Colonic mucosa (tissue), 4 donors: ENCODE data around the gene CD38. TPM values are rescaled to one million over a fixed set of nuclear protein-coding genes. Genes with fewer than 3 reads are reported as not detected.

Source experiments
- DNase-seq: peaks from one replicate; pipeline ENCODE4 v3.0.0-alpha.2; 2020
- H3K27ac ChIP-seq: fragments of 200-600 bp; one replicate; pipeline ENCODE4 v1.8.0; 2021
- H3K27me3 ChIP-seq: fragments of 200-600 bp; one replicate; pipeline ENCODE4 v1.8.0; 2021
- H3K36me3 ChIP-seq: fragments of 200-600 bp; one replicate; pipeline ENCODE4 v1.8.0; 2021
- H3K4me1 ChIP-seq: fragments of 200-600 bp; one replicate; pipeline ENCODE4 v1.8.0; 2021; ENCODE audit warnings: mild to moderate bottlenecking
- H3K4me3 ChIP-seq: fragments of 200-600 bp; one replicate; pipeline ENCODE4 v1.8.0; 2021
- H3K9ac ChIP-seq, 2 donors: one replicate each; pipeline ENCODE4 v1.7.0; 2013; ENCODE audit warnings: control low read depth in 2 of 2, low read depth in 2 of 2, low read length in 2 of 2
- H3K9me3 ChIP-seq: fragments of 200-600 bp; one replicate; pipeline ENCODE4 v1.8.0; 2021
- intact Hi-C: fragments of 100-400 bp; cut with DNase I; formaldehyde crosslinking; loops from one replicate; pipeline ENCODE4 v1.14.1; 2022
- total RNA-seq, 2 donors: library from RNA; stranded (reverse); fragmentation: NEBNext Ultra II Directional in 1 of 2; extraction: Animal tissue kit (Norgen Biotek cat#: 25700) in 1 of 2; gene quantifications; one replicate each; pipeline ENCODE4 v1.2.1, GENCODE V29; 2021
- TF ChIP-seq, protein P1 (sequence below): fragments of 200-600 bp; IDR thresholded peaks from one replicate; pipeline ENCODE4 v1.8.0; 2022; ENCODE audit warnings: antibody characterized with exemption, mild to moderate bottlenecking
- donor health status: healthy.
- donor health status: DM: no; HTN: no; CAD: no.
- donor health status: DM: no; HTN: no; CAD: no.

The CD38 gene
- total RNA-seq, 2 donors from 2014 or later: 2.5 to 2.6 TPM

DNA sequence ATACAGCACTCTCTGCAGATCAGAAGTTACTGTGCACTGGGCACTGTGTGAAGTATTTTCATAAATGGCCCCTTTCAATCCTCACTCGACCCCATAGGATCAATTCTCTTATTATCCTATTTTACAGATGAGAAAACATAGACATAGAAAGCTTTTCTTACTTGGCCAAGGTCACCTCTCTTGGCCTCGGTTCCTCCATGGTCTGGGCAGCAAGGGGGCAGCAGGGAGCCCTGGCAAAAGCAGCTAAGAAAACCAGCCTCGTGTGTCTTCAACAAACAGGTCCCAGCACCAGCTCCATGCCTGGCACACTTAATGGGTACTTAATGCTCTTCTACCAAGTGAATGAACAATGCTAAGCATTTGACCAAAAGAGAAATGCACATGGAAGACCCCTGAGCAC is 40.9 kb upstream of the CD38 start:
- no peaks in the 10 kb centered on the region for H3K36me3 ChIP-seq
- no peak overlapping the region for H3K4me3 ChIP-seq
- no peak overlapping the region for H3K27ac ChIP-seq
- TF ChIP-seq, protein P1, sequence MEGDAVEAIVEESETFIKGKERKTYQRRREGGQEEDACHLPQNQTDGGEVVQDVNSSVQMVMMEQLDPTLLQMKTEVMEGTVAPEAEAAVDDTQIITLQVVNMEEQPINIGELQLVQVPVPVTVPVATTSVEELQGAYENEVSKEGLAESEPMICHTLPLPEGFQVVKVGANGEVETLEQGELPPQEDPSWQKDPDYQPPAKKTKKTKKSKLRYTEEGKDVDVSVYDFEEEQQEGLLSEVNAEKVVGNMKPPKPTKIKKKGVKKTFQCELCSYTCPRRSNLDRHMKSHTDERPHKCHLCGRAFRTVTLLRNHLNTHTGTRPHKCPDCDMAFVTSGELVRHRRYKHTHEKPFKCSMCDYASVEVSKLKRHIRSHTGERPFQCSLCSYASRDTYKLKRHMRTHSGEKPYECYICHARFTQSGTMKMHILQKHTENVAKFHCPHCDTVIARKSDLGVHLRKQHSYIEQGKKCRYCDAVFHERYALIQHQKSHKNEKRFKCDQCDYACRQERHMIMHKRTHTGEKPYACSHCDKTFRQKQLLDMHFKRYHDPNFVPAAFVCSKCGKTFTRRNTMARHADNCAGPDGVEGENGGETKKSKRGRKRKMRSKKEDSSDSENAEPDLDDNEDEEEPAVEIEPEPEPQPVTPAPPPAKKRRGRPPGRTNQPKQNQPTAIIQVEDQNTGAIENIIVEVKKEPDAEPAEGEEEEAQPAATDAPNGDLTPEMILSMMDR: no peak
- no peaks in the 10 kb centered on the region for H3K9me3 ChIP-seq
- no peaks in the 10 kb centered on the region for H3K27me3 ChIP-seq
- no peak for DNase-seq
- no peak overlapping the region for H3K9ac ChIP-seq
- intact Hi-C loops: loop anchor here (5.0 to 10.0 kb wide), 2 partner anchors 65 to 218 kb away; no protein-coding TSS in a partner anchor
- H3K4me1 ChIP-seq: no peaks in the 10 kb centered on the region

DNA sequence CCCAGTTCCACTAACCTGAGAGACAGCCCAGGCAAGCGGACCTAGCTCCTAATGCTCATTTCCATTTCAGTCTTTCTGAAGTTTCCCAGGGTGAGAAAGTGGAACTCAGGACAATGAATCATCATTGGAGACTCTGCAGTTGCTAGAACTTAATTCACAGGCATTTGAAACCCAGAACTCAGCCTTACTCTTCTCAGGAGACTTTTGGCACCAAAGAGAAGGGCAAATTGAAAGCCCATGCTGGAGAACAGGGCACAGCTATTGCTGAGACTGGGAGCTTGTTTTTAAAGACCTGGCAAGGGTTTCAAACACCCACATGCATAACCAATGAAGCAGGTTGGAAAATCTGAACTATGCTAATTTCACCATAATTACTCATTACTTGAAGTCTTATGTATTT is 39.3 kb upstream of the CD38 start:
- TF ChIP-seq, protein P1: no peak
- Histone ChIP-seq H3K27ac (no peak overlapping the region), H3K9ac (no peak overlapping the region), H3K9me3 (no peaks in the 10 kb centered on the region), H3K36me3 (no peaks in the 10 kb centered on the region), H3K27me3 (no peaks in the 10 kb centered on the region), H3K4me3 (no peak overlapping the region), H3K4me1 (no peaks in the 10 kb centered on the region)
- intact Hi-C loops: loop anchor here (5.0 to 10.0 kb wide), 2 partner anchors 63 to 216 kb away; no protein-coding TSS in a partner anchor
- no peak for DNase-seq

DNA sequence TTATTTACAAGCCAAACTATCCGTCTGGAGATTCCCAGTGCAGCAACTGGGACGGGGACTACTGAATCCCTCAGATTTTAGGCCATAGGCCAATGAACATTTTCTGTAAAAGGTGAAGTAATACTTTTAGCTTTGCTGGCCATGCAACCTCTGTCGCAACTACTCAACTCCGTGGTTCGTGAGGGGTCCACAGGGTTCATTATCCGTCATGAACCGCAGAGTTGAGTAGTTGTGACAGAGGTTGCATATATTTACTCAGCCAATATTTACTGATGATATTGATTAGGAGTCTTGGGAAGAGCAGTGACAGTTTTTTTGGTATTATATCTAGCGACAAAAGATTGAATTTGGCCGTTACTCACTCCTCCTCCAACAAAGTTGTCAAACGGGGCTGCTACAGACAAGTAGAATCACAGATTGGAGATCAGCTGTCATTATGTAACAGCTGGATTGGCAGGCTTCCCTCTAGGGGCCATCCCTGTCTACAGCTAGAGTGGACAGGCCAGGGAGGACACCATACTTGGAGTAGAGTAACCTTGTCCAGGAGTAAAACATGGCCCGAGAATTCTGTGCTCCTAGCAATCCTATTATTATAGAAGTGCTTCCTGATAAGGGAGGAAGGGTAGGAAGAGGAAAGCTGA is 37.2 kb upstream of the CD38 start:
- Histone ChIP-seq H3K36me3 (no peaks in the 10 kb centered on the region), H3K27me3 (no peaks in the 10 kb centered on the region), H3K27ac (no peak overlapping the region), H3K4me3 (no peak overlapping the region), H3K9ac (no peak overlapping the region), H3K4me1 (no peaks in the 10 kb centered on the region), H3K9me3 (no peaks in the 10 kb centered on the region)
- TF ChIP-seq, protein P1: no peak
- DNase-seq: no peak
- intact Hi-C loops: no loop called here

DNA sequence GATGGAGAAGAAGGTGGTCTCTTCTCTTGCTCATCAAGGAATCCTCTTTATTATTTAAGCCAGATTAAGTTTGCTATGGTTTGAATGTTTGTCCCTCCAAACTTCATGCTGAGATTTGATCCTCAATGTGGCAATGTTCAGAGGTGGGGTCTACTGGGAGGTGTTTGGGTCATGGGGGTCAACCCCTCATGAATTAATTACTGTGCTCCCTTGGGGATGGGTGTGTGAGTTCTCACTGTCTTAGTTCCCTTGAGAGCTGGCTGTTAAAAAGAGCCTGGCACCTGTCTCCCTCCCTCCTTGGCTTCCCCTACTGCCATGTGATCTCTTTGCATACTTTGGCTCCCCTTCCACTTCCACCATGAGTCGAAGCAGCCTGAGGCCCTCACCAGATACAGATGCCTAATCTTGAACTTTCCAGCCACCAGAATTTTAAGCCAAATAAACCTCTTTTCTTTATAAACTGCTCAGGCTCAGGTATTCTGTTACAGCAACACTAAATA is 36.0 kb upstream of the CD38 start:
- no peak overlapping the region for H3K4me3 ChIP-seq
- no peaks in the 10 kb centered on the region for H3K36me3 ChIP-seq
- H3K9ac ChIP-seq: no peak overlapping the region
- H3K27ac ChIP-seq: no peak overlapping the region
- DNase-seq: no peak
- TF ChIP-seq, protein P1: no peak
- no peaks in the 10 kb centered on the region for H3K27me3 ChIP-seq
- no peaks in the 10 kb centered on the region for H3K9me3 ChIP-seq
- no peaks in the 10 kb centered on the region for H3K4me1 ChIP-seq
- intact Hi-C loops: no loop called here

DNA sequence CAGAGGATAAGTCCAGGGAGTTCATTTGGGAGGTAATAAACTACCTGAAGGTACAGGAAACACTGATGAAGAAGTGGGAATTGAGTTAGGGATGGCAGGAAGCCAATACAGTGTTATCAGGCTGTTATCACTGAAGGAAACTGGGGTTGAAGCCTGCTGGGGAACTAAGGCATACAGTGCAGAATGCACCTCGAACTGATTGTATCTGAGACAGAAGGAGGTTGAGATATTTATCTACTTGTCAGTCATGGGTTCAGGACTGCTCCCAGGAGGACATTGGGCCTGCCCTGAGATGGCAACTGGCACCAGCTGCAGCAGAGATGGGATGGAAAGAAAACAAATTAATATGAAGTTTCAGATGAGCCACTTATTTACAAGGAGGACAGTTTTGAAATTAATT is 35.5 kb upstream of the CD38 start:
- intact Hi-C loops: no loop called here
- Histone ChIP-seq H3K27ac (no peak overlapping the region), H3K4me1 (no peaks in the 10 kb centered on the region), H3K4me3 (no peak overlapping the region), H3K36me3 (no peaks in the 10 kb centered on the region), H3K27me3 (no peaks in the 10 kb centered on the region), H3K9me3 (no peaks in the 10 kb centered on the region), H3K9ac (no peak overlapping the region)
- DNase-seq: no peak
- TF ChIP-seq, protein P1: no peak
